NT2/D1 (cell line): Measurements from ENCODE around the gene THSD7A.

Experiments used
- SUZ12 ChIP-seq: IDR thresholded peaks from 2 replicates; pipeline ENCODE4 v1.6.1; 2011; ENCODE audit not compliant: insufficient read length, insufficient read depth; ENCODE audit errors: extremely low read depth
- ZNF274 ChIP-seq: IDR thresholded peaks from 2 replicates; pipeline ENCODE4 v1.6.1; 2011; ENCODE audit warnings: mild to moderate bottlenecking, low read depth, low read length

- no peak for TF ChIP-seq ZNF274
- no peak for TF ChIP-seq SUZ12
These were observed 14.8 kb downstream of the THSD7A start for GRCh38 chr7:11817111-11817740.
